Naive B cell (primary cell): Measurements from ENCODE around the gene C1orf198. TPM values are rescaled to one million over a fixed set of nuclear protein-coding genes. Genes with fewer than 3 reads are reported as not detected.
"Not testable (repeated sequence)": the region's sequence is repeated elsewhere in the genome, so short reads cannot be mapped to it uniquely, and the experiment has no call there.

ENCODE experiments used
- ATAC-seq, 2 donors: fragments of 150-1000 bp; cut with Tn5 transposase; 2 replicates each; pipeline ENCODE4 v1.10.0; 2021; ENCODE audit warnings: low read depth in 2 of 2, mild to moderate bottlenecking in 2 of 2, moderate library complexity in 2 of 2
- DNase-seq: peaks from one replicate; pipeline ENCODE4 v3.0.0; 2022
- H3K27ac Mint-ChIP-seq, 6 donors: one replicate each; pipeline ENCODE4 v1.8.0; 2020 to 2022; ENCODE audit warnings: mild to moderate bottlenecking in 6 of 6, mixed read lengths in 6 of 6, moderate library complexity in 5 of 6, inconsistent platforms in 2 of 6
- H3K27me3 Mint-ChIP-seq, 3 donors: one replicate each; pipeline ENCODE4 v1.8.0; 2021 to 2022; ENCODE audit warnings: mixed read lengths in 3 of 3, mild to moderate bottlenecking in 1 of 3
- H3K36me3 Mint-ChIP-seq, 2 donors: one replicate each; pipeline ENCODE4 v1.8.0; 2020 to 2022; ENCODE audit warnings: mixed read lengths in 2 of 2, inconsistent platforms in 1 of 2, mild to moderate bottlenecking in 1 of 2
- H3K4me1 Mint-ChIP-seq, 3 donors: one replicate each; pipeline ENCODE4 v1.8.0; 2020 to 2022; ENCODE audit warnings: mixed read lengths in 3 of 3, inconsistent platforms in 1 of 3, mild to moderate bottlenecking in 1 of 3, moderate library complexity in 1 of 3
- H3K4me3 Mint-ChIP-seq, 8 donors: one replicate each; pipeline ENCODE4 v1.8.0; 2020 to 2022; ENCODE audit warnings: mild to moderate bottlenecking in 8 of 8, mixed read lengths in 8 of 8, moderate library complexity in 8 of 8, inconsistent platforms in 2 of 8
- H3K9me3 Mint-ChIP-seq, 7 donors: one replicate each; pipeline ENCODE4 v1.8.0; 2020 to 2022; ENCODE audit warnings: mixed read lengths in 7 of 7, mild to moderate bottlenecking in 5 of 7, inconsistent platforms in 2 of 7, moderate library complexity in 1 of 7
- polyA plus RNA-seq, 6 donors: library from polyadenylated mRNA; unstranded; fragments of 300-500 nt; fragmentation: Illumina TruSeq; gene quantifications; one replicate each; pipeline ENCODE4 v1.2.3, GENCODE V29; 2021; ENCODE audit warnings: low read depth in 6 of 6

Gene C1orf198
- polyA plus RNA-seq, 6 donors from 2014 or later: 2.9 to 5.5 (median 3.9) TPM

- Mint-ChIP-seq H3K27ac (no peak overlapping the region), H3K4me1 (no peaks in the 10 kb centered on the region), H3K36me3 (no peaks in the 10 kb centered on the region), H3K4me3 (no peak overlapping the region), H3K9me3 (no peaks in the 10 kb centered on the region), H3K27me3 (no peaks in the 10 kb centered on the region)
- ATAC-seq: no peak
- DNase-seq: no peak
Measured at GRCh38 chr1:230851291-230851691, 17.0 kb downstream of the C1orf198 start.

GRCh38 chr1:230850547-230850946 lies 17.8 kb downstream of the C1orf198 start:
- Mint-ChIP-seq H3K27me3 (no peaks in the 10 kb centered on the region), H3K27ac (no peak overlapping the region), H3K9me3 (no peaks in the 10 kb centered on the region), H3K4me1 (no peaks in the 10 kb centered on the region), H3K36me3 (no peaks in the 10 kb centered on the region), H3K4me3 (no peak overlapping the region)
- ATAC-seq (no peak), DNase-seq (no peak)

GRCh38 chr1:230849451-230850224 lies 18.7 kb downstream of the C1orf198 start:
- ATAC-seq: no peak

GRCh38 chr1:230848235-230848634 lies 20.1 kb downstream of the C1orf198 start:
- Mint-ChIP-seq H3K27ac (no peak overlapping the region), H3K9me3 (no peaks in the 10 kb centered on the region), H3K4me3 (no peak overlapping the region), H3K27me3 (no peaks in the 10 kb centered on the region), H3K36me3 (peaks cover 0 to 5% of the 10 kb centered on the region in 2 donors), H3K4me1 (no peaks in the 10 kb centered on the region)
- no peak for ATAC-seq
- no peak for DNase-seq

More at GRCh38 chr1:230849451-230850224, 18.7 kb downstream of the C1orf198 start:
- Mint-ChIP-seq H3K9me3 (no peaks in the 10 kb centered on the region), H3K27ac (no peak overlapping the region), H3K27me3 (no peaks in the 10 kb centered on the region), H3K4me1 (no peaks in the 10 kb centered on the region), H3K36me3 (no peaks in the 10 kb centered on the region), H3K4me3 (no peak overlapping the region)
- no peak for DNase-seq

GRCh38 chr1:230845184-230845583 lies 23.1 kb downstream of the C1orf198 start:
- H3K4me1 Mint-ChIP-seq: not testable (repeated sequence)

GRCh38 chr1:230844561-230844960 lies 23.8 kb downstream of the C1orf198 start:
- no peaks in the 10 kb centered on the region for H3K4me1 Mint-ChIP-seq
- no peaks in the 10 kb centered on the region for H3K9me3 Mint-ChIP-seq
- peaks cover 0 to 5% of the 10 kb centered on the region in 2 donors for H3K36me3 Mint-ChIP-seq
- DNase-seq: no peak
- no peak for ATAC-seq
- no peak overlapping the region for H3K27ac Mint-ChIP-seq
- no peak overlapping the region for H3K4me3 Mint-ChIP-seq
- H3K27me3 Mint-ChIP-seq: no peaks in the 10 kb centered on the region

More at GRCh38 chr1:230845184-230845583, 23.1 kb downstream of the C1orf198 start:
- H3K27me3 Mint-ChIP-seq, H3K9me3 Mint-ChIP-seq, DNase-seq, H3K36me3 Mint-ChIP-seq, H3K4me3 Mint-ChIP-seq, H3K27ac Mint-ChIP-seq, ATAC-seq: not testable (repeated sequence)

- Mint-ChIP-seq H3K27me3 (no peaks in the 10 kb centered on the region), H3K27ac (peak overlapping the region in 1 of 6 donors; percentile 44), H3K9me3 (no peaks in the 10 kb centered on the region), H3K4me1 (no peaks in the 10 kb centered on the region), H3K4me3 (no peak overlapping the region), H3K36me3 (peaks cover 0 to 10% of the 10 kb centered on the region in 2 donors)
- no peak for ATAC-seq
- DNase-seq: no peak
Measured at GRCh38 chr1:230843503-230844309, 24.6 kb downstream of the C1orf198 start.

- no peak overlapping the region for H3K4me3 Mint-ChIP-seq
- no peaks in the 10 kb centered on the region for H3K9me3 Mint-ChIP-seq
- H3K27me3 Mint-ChIP-seq: no peaks in the 10 kb centered on the region
- peaks cover 0 to 14% of the 10 kb centered on the region in 2 donors for H3K36me3 Mint-ChIP-seq
- DNase-seq (no peak), ATAC-seq (no peak)
- H3K27ac Mint-ChIP-seq: no peak overlapping the region
- no peaks in the 10 kb centered on the region for H3K4me1 Mint-ChIP-seq
Measured at GRCh38 chr1:230842801-230843200, 25.5 kb downstream of the C1orf198 start.

- Mint-ChIP-seq H3K27me3 (peaks cover 0 to 12% (median 10%) of the 10 kb centered on the region in 3 donors), H3K4me3 (no peak overlapping the region), H3K9me3 (no peaks in the 10 kb centered on the region), H3K36me3 (peaks cover 0 to 11% of the 10 kb centered on the region in 2 donors), H3K27ac (no peak overlapping the region), H3K4me1 (no peaks in the 10 kb centered on the region)
- DNase-seq (no peak), ATAC-seq (no peak)
Measured at GRCh38 chr1:230839173-230839572, 29.1 kb downstream of the C1orf198 start.

GRCh38 chr1:230836793-230837192 lies 31.5 kb downstream of the C1orf198 start:
- Mint-ChIP-seq H3K4me1 (no peaks in the 10 kb centered on the region), H3K4me3 (no peak overlapping the region), H3K27me3 (peaks cover 4 to 35% (median 17%) of the 10 kb centered on the region in 3 donors), H3K9me3 (peaks cover 0 to 10% (median 2%) of the 10 kb centered on the region in 7 donors), H3K27ac (no peak overlapping the region), H3K36me3 (peaks cover 6 to 10% of the 10 kb centered on the region in 2 donors)
- DNase-seq (no peak), ATAC-seq (no peak)

- Mint-ChIP-seq H3K4me3 (no peak overlapping the region), H3K36me3 (peaks cover 8 to 10% of the 10 kb centered on the region in 2 donors), H3K9me3 (peaks cover 0 to 11% (median 4%) of the 10 kb centered on the region in 7 donors), H3K4me1 (no peaks in the 10 kb centered on the region), H3K27me3 (peaks cover 4 to 37% (median 17%) of the 10 kb centered on the region in 3 donors), H3K27ac (no peak overlapping the region)
- ATAC-seq (no peak), DNase-seq (no peak)
Measured at GRCh38 chr1:230836347-230836746, 32.0 kb downstream of the C1orf198 start.

- ATAC-seq (no peak), DNase-seq (no peak)
- Mint-ChIP-seq H3K4me1 (no peaks in the 10 kb centered on the region), H3K36me3 (peaks cover 14 to 17% of the 10 kb centered on the region in 2 donors), H3K9me3 (peaks cover 4 to 24% (median 6%) of the 10 kb centered on the region in 7 donors), H3K27ac (no peak overlapping the region), H3K27me3 (peaks cover 4 to 37% (median 26%) of the 10 kb centered on the region in 3 donors), H3K4me3 (no peak overlapping the region)
Measured at GRCh38 chr1:230834292-230834691, 34.0 kb downstream of the C1orf198 start.

- Mint-ChIP-seq H3K9me3 (peaks cover 4 to 24% (median 6%) of the 10 kb centered on the region in 7 donors), H3K4me3 (no peak overlapping the region), H3K4me1 (no peaks in the 10 kb centered on the region), H3K27ac (no peak overlapping the region), H3K27me3 (peaks cover 4 to 37% (median 26%) of the 10 kb centered on the region in 3 donors), H3K36me3 (peaks cover 9 to 17% of the 10 kb centered on the region in 2 donors)
- DNase-seq (no peak), ATAC-seq (no peak)
Measured at GRCh38 chr1:230833511-230833910, 34.8 kb downstream of the C1orf198 start.
